ENCODE measurements around the gene TACR2.

TACR2 gene

DNA sequence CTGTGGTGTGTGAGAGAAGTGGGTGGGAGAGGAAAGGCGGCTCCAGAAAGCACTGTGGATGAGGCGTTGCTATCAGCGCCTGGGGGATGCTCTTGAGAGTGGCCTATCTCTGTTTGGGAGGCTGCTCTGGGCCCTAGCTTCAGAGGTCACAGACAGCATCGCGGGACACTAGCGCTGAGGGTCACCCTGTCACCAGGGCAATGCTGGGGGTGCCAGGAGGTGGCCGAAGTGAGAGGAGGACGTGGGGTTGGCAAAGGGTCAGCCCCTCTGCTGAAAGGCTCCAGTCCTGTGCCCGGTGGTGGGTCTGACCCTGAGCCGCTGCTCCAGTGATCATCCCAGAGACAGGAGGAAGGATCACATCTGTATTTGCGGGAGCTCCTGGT, 3.0 kb upstream of the TACR2 start:
- TF ChIP-seq, protein P1, sequence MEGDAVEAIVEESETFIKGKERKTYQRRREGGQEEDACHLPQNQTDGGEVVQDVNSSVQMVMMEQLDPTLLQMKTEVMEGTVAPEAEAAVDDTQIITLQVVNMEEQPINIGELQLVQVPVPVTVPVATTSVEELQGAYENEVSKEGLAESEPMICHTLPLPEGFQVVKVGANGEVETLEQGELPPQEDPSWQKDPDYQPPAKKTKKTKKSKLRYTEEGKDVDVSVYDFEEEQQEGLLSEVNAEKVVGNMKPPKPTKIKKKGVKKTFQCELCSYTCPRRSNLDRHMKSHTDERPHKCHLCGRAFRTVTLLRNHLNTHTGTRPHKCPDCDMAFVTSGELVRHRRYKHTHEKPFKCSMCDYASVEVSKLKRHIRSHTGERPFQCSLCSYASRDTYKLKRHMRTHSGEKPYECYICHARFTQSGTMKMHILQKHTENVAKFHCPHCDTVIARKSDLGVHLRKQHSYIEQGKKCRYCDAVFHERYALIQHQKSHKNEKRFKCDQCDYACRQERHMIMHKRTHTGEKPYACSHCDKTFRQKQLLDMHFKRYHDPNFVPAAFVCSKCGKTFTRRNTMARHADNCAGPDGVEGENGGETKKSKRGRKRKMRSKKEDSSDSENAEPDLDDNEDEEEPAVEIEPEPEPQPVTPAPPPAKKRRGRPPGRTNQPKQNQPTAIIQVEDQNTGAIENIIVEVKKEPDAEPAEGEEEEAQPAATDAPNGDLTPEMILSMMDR (IDR thresholded peaks at IDR 0.05; ENCODE audit: low read depth, low read length), result no peak
- no peak for DNase-seq (ENCODE audit: low read depth in 2 of 2)
- no peak overlapping the region for H3K4me3 ChIP-seq (replicated peaks in 1 of 2; ENCODE audit: low read depth in 2 of 2, low read length in 2 of 2)

DNA sequence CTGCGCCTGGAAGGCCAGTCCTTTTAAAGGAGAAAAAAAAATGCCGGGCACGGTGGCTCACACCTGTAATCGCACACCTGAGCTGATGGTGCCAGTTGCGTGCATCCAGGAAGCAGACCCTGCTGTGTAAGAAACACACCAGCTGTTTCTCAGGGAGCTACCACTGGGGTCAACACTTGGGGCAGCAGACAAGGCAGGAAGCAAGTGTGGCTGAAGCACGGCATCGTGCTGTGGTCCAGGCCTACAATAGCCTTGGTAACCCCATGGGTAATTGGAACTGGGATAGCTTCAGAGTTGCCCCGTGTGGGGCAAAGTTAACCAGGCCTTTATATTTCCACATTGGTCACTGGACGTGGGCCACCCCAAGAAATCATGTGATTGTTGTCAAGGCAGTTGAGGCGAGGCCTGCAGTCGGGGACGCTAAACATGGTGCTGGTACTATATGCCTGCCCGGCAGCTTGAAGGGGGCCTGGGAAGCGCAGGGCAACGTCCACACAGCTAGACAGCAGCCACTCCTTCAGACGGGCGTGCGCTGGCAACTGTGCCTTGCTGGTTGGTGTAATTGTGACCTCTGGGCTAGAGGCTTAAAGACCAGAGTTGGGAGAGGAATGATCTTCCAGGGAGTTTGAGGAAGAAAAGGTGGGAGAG, 2.5 kb upstream of the TACR2 start:
- TF ChIP-seq, protein P1 (IDR thresholded peaks at IDR 0.05; ENCODE audit: low read depth, low read length), result no peak
- no peak overlapping the region for H3K4me3 ChIP-seq (replicated peaks in 1 of 2; ENCODE audit: low read depth in 2 of 2, low read length in 2 of 2)
- DNase-seq (ENCODE audit: low read depth in 2 of 2), result no peak

DNA sequence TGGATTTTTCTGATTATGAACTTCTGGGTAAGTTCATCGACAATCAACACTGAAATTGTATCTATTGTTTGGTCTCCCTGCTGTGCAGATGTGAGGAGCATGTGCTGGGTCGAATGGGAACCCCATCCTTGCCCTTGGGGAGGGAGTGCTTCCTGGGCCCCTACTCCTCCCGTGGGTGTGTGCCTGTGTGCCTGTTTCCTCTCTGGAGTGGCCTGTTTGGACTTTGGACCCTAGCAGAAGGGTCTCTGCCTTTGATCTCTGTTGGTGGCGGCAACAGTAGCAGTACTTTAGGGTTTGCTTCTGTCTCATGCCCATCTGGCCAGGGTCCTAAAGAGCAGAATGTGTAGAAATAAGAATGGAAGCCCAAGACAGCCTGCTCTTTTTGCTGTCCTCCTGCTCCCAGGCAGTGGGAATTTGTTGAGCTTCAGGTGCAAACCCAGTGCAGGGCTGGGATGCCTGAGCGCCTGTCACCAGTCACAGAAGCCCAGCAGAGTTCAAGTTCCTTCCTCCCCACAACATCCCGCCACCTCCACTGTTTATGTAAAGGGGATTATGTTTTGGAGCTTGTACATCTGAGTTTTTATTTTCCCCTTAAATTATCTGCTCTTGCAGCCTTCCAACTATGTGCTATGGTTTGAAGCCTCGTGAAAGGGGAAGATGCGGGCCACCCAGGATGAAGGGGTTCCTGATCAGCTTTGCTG, 1.5 kb upstream of the TACR2 start:
- TF ChIP-seq, protein P1 (IDR thresholded peaks at IDR 0.05; ENCODE audit: low read depth, low read length), result no peak
- no peak for DNase-seq (ENCODE audit: low read depth in 2 of 2)
- H3K4me3 ChIP-seq (replicated peaks in 1 of 2; ENCODE audit: low read depth in 2 of 2, low read length in 2 of 2), result no peak overlapping the region

DNA sequence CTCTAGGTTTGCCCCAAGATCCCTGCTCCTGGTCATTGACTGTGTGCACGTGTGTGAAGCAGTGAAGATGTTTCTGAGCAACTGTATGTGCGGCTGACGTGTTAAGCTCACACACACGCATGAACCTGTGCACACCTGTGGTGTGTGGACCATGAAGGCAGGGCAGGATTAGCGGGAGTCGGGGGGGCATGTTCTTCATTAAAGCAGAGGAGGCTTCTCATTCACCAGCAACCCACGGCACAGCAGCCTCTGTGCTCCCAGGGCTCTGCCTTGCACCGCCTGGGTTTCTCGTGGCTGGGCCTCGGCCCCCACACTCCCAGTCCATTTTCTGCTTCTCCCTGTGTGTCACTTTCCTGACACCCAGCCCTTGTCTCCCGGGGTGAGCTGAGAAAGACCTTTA, 824 bp upstream of the TACR2 start:
- no peak overlapping the region for H3K4me3 ChIP-seq (replicated peaks in 1 of 2; ENCODE audit: low read depth in 2 of 2, low read length in 2 of 2)
- TF ChIP-seq, protein P1 (IDR thresholded peaks at IDR 0.05; ENCODE audit: low read depth, low read length), result no peak
- no peak for DNase-seq (ENCODE audit: low read depth in 2 of 2)

DNA sequence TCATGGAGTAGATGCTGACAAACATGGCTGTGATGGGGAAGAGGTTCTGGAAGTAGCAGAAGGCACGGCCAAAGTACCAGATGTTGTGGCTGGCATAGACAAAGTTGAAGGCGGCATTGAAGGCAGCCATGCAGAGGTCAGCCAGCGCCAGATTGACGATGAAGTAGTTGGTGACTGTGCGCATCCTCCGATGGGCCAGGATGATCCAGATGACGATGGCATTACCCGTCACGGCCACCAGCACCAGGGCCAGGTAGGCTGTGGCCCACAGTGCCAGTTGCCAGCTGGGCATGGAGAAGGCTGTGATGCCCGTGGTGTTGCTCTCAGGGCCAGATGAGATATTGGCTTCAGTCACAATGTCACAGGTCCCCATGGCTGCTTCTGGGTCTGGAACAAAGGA, 767 bp downstream of the TACR2 start:
- TF ChIP-seq, protein P1 (IDR thresholded peaks at IDR 0.05; ENCODE audit: low read depth, low read length), result no peak
- H3K4me3 ChIP-seq (replicated peaks in 1 of 2; ENCODE audit: low read depth in 2 of 2, low read length in 2 of 2), result no peak overlapping the region
- no peak for DNase-seq (ENCODE audit: low read depth in 2 of 2)

DNA sequence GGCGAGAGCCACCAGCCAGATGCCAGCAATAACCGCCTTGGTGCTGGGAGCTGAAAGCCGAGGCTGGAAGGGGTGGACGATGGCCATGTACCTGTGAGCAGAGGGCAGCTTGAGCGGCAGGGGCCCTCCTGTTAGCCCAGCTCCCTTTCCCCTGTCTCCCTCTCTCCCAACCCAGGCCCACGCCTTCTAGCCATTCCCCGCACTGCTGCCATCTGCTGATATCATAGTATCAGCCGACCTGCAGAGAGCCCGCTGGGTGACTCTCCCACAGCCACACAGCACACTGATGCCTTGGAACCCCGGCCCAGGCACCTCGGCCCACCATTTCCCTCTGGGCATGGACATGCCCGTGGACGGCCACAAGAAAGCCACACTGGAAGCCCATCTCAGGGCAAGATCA, 1.7 kb downstream of the TACR2 start:
- H3K4me3 ChIP-seq (replicated peaks in 1 of 2; ENCODE audit: low read depth in 2 of 2, low read length in 2 of 2), result no peak overlapping the region
- DNase-seq (ENCODE audit: low read depth in 2 of 2), result no peak
- TF ChIP-seq, protein P1 (IDR thresholded peaks at IDR 0.05; ENCODE audit: low read depth, low read length), result no peak

Data from cardiac fibroblast (primary cell).